ENCODE measurements around the gene LONRF2. TPM values are rescaled to one million over a fixed set of nuclear protein-coding genes. Genes with fewer than 3 reads are reported as not detected.

Gene LONRF2
- total RNA-seq, 1 donor from 2014 or later: 0.45 TPM

DNA sequence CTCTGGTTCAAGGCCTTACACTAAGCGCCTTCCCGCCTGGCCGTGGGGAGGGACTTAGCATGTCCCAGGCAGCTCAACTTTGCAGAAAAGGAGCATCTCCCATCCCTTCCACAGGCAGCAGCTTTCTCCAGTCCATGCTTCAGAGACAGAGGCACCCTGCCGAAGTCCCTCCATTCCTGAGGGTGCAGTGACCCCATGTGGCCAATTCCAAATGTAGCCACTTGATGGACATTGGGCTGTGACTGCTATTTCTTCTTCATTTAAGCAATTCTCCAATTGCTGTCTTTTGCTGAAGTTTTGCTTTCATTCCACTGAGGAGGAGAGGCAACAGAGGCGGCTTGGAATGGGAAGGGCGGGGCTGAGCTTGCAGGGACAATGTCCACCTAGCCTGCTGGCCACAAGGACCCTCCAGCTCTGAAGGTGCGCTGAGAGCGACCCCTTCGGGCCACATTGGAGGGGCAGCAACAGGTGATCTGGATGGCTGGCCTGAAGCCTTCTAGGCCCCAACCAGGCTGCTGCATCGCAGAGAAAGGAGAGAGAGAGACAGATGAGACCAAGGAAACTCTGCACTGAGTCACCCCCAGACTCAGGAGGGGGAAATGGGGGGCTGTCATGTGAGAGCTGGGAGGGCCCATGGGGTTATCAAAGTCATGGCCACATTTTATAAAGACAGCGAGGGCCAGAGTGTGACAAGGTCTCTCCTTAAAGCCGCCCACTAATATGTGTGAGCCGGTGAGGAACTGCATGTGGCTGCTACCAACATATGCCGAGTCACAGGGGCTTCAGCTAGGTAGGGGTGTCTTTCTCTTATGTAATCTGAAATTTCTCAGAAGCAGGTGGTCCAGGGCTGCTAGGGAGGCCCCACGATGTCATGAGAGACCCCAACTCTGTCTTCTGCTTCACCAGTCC lies 61.3 kb downstream of the LONRF2 start:
- TF ChIP-seq EZH2 (IDR thresholded peaks at IDR 0.05; ENCODE audit: insufficient read depth, low read length): no peak
- TF ChIP-seq, protein P1, sequence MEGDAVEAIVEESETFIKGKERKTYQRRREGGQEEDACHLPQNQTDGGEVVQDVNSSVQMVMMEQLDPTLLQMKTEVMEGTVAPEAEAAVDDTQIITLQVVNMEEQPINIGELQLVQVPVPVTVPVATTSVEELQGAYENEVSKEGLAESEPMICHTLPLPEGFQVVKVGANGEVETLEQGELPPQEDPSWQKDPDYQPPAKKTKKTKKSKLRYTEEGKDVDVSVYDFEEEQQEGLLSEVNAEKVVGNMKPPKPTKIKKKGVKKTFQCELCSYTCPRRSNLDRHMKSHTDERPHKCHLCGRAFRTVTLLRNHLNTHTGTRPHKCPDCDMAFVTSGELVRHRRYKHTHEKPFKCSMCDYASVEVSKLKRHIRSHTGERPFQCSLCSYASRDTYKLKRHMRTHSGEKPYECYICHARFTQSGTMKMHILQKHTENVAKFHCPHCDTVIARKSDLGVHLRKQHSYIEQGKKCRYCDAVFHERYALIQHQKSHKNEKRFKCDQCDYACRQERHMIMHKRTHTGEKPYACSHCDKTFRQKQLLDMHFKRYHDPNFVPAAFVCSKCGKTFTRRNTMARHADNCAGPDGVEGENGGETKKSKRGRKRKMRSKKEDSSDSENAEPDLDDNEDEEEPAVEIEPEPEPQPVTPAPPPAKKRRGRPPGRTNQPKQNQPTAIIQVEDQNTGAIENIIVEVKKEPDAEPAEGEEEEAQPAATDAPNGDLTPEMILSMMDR (IDR thresholded peaks at IDR 0.05; ENCODE audit: insufficient read depth, low read depth, low read length): peak; percentile 78
- Histone ChIP-seq H3K27me3 (ENCODE audit: insufficient read depth, low read length) (no peaks in the 10 kb centered on the region), H3K79me2 (ENCODE audit: insufficient read depth, low read length) (no peaks in the 10 kb centered on the region), H3K4me2 (ENCODE audit: low read length) (no peak overlapping the region), H3K36me3 (ENCODE audit: insufficient read depth, low read length) (no peaks in the 10 kb centered on the region), H3K9ac (ENCODE audit: low read length) (no peak overlapping the region), H3K27ac (ENCODE audit: low read depth, low read length) (no peak overlapping the region), H2AFZ (ENCODE audit: low read depth, low read length) (no peak overlapping the region), H3K4me1 (ENCODE audit: insufficient read depth, low read length) (peaks cover 10% of the 10 kb centered on the region), H3K9me3 (ENCODE audit: insufficient read depth, low read depth, low read length) (no peaks in the 10 kb centered on the region), H3K4me3 (ENCODE audit: insufficient read depth, low read depth, low read length) (no peak overlapping the region), H4K20me1 (ENCODE audit: insufficient read depth, low read length) (no peaks in the 10 kb centered on the region)
- DNase-seq (ENCODE audit: low read depth) (peak; percentile 63), FAIRE-seq (no peak)
- H3K27me3 Mint-ChIP-seq (ENCODE audit: low read depth, unreplicated experiment): peaks cover 1% of the 10 kb centered on the region
- H3K27ac Mint-ChIP-seq (ENCODE audit: unreplicated experiment): no peak overlapping the region
- peaks cover 3% of the 10 kb centered on the region for H3K9me3 Mint-ChIP-seq (ENCODE audit: unreplicated experiment)
- H3K4me3 Mint-ChIP-seq (ENCODE audit: unreplicated experiment): no peak overlapping the region
- no peaks in the 10 kb centered on the region for H3K36me3 Mint-ChIP-seq (ENCODE audit: low read depth, unreplicated experiment)
- H3K4me1 Mint-ChIP-seq (ENCODE audit: low read depth, unreplicated experiment): peaks cover 7% of the 10 kb centered on the region

DNA sequence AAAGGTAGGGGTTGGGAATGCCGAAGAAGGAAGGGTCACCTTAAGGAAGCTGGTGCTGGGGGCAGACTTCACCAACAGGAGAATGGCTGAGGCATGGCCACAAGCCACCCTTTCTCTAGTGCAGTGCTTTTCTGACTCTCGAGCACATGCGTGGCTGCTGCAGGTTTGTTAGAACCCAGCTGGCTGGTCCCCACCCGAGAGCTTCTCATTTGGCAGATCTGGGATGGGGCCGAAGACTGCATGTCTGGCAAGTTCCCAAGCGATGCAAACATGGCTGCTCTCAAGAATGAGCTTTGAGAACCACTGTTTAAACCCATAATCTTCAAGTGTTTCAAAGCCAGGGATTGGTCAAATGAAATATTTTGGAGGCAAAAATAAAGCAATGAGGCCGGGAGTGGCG lies 63.2 kb downstream of the LONRF2 start:
- Histone ChIP-seq H3K79me2 (ENCODE audit: insufficient read depth, low read length) (no peaks in the 10 kb centered on the region), H4K20me1 (ENCODE audit: insufficient read depth, low read length) (no peaks in the 10 kb centered on the region), H2AFZ (ENCODE audit: low read depth, low read length) (no peak overlapping the region), H3K4me2 (ENCODE audit: low read length) (no peak overlapping the region), H3K27ac (ENCODE audit: low read depth, low read length) (no peak overlapping the region), H3K27me3 (ENCODE audit: insufficient read depth, low read length) (no peaks in the 10 kb centered on the region), H3K4me3 (ENCODE audit: insufficient read depth, low read depth, low read length) (no peak overlapping the region), H3K36me3 (ENCODE audit: insufficient read depth, low read length) (no peaks in the 10 kb centered on the region), H3K9ac (ENCODE audit: low read length) (no peak overlapping the region), H3K9me3 (ENCODE audit: insufficient read depth, low read depth, low read length) (no peaks in the 10 kb centered on the region), H3K4me1 (ENCODE audit: insufficient read depth, low read length) (peaks cover 10% of the 10 kb centered on the region)
- Mint-ChIP-seq H3K27ac (ENCODE audit: unreplicated experiment) (no peak overlapping the region), H3K36me3 (ENCODE audit: low read depth, unreplicated experiment) (no peaks in the 10 kb centered on the region), H3K27me3 (ENCODE audit: low read depth, unreplicated experiment) (peaks cover 4% of the 10 kb centered on the region), H3K9me3 (ENCODE audit: unreplicated experiment) (peaks cover 3% of the 10 kb centered on the region), H3K4me1 (ENCODE audit: low read depth, unreplicated experiment) (peaks cover 7% of the 10 kb centered on the region), H3K4me3 (ENCODE audit: unreplicated experiment) (no peak overlapping the region)
- DNase-seq (ENCODE audit: low read depth): no peak
- FAIRE-seq: no peak
- TF ChIP-seq EZH2 (IDR thresholded peaks at IDR 0.05; ENCODE audit: insufficient read depth, low read length): no peak
- TF ChIP-seq, protein P1 (IDR thresholded peaks at IDR 0.05; ENCODE audit: insufficient read depth, low read depth, low read length): no peak

DNA sequence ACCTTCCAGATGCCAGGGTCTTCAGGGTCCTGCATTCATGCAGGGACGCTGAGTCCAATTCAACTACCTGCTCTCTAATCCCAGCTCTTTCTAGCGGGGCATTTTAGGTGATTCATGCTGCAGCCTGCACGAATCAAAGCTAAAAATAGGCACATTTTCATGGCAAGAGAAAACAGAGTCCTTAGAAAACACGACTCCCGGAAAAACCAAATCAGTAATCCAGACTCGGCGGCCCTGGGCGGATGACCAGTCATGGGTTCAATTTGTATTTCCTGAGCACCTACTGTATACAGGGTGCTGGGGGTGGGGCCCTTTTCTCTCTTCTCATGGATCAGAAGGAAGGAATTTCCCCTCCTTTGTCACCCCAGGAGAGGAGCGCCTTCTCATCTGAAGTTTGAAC lies 64.4 kb downstream of the LONRF2 start:
- peak; percentile 51 for DNase-seq (ENCODE audit: low read depth)
- TF ChIP-seq, protein P1 (IDR thresholded peaks at IDR 0.05; ENCODE audit: insufficient read depth, low read depth, low read length): no peak
- no peak for TF ChIP-seq EZH2 (IDR thresholded peaks at IDR 0.05; ENCODE audit: insufficient read depth, low read length)

More for the DNA sequence above, 64.4 kb downstream of the LONRF2 start:
- no peak overlapping the region for H2AFZ ChIP-seq (ENCODE audit: low read depth, low read length)
- no peak overlapping the region for H3K9ac ChIP-seq (ENCODE audit: low read length)
- no peaks in the 10 kb centered on the region for H4K20me1 ChIP-seq (ENCODE audit: insufficient read depth, low read length)
- no peak overlapping the region for H3K27ac ChIP-seq (ENCODE audit: low read depth, low read length)
- no peaks in the 10 kb centered on the region for H3K36me3 Mint-ChIP-seq (ENCODE audit: low read depth, unreplicated experiment)
- no peaks in the 10 kb centered on the region for H3K79me2 ChIP-seq (ENCODE audit: insufficient read depth, low read length)
- peak overlapping the region; percentile 41 for H3K4me2 ChIP-seq (ENCODE audit: low read length)
- peaks cover 7% of the 10 kb centered on the region for H3K4me1 Mint-ChIP-seq (ENCODE audit: low read depth, unreplicated experiment)
- H3K4me1 ChIP-seq (ENCODE audit: insufficient read depth, low read length): peaks cover 10% of the 10 kb centered on the region
- FAIRE-seq: no peak
- peaks cover 7% of the 10 kb centered on the region for H3K27me3 Mint-ChIP-seq (ENCODE audit: low read depth, unreplicated experiment)
- no peaks in the 10 kb centered on the region for H3K36me3 ChIP-seq (ENCODE audit: insufficient read depth, low read length)
- H3K27ac Mint-ChIP-seq (ENCODE audit: unreplicated experiment): no peak overlapping the region
- no peaks in the 10 kb centered on the region for H3K27me3 ChIP-seq (ENCODE audit: insufficient read depth, low read length)
- H3K4me3 ChIP-seq (ENCODE audit: insufficient read depth, low read depth, low read length): no peak overlapping the region
- no peak overlapping the region for H3K4me3 Mint-ChIP-seq (ENCODE audit: unreplicated experiment)
- H3K9me3 ChIP-seq (ENCODE audit: insufficient read depth, low read depth, low read length): no peaks in the 10 kb centered on the region
- peaks cover 3% of the 10 kb centered on the region for H3K9me3 Mint-ChIP-seq (ENCODE audit: unreplicated experiment)

Data from astrocyte (in vitro differentiated cells and primary cell).